Erythroblast (primary cell): Measurements from ENCODE around the gene VAPA.

Source experiments
- DNase-seq, 2 experiments: peaks; one replicate each; lab custom pipeline; 2025; lab: John Stamatoyannopoulos, UW
- GATA1 ChIP-seq: IDR thresholded peaks from 2 replicates; pipeline ENCODE4 v1.6.1; 2011; ENCODE audit warnings: low read depth, mild to moderate bottlenecking, control low read depth, low read length, moderate library complexity
- POLR2A ChIP-seq: IDR thresholded peaks from 2 replicates; pipeline ENCODE4 v1.6.1; 2011; ENCODE audit warnings: mild to moderate bottlenecking, low read length

VAPA gene

DNA sequence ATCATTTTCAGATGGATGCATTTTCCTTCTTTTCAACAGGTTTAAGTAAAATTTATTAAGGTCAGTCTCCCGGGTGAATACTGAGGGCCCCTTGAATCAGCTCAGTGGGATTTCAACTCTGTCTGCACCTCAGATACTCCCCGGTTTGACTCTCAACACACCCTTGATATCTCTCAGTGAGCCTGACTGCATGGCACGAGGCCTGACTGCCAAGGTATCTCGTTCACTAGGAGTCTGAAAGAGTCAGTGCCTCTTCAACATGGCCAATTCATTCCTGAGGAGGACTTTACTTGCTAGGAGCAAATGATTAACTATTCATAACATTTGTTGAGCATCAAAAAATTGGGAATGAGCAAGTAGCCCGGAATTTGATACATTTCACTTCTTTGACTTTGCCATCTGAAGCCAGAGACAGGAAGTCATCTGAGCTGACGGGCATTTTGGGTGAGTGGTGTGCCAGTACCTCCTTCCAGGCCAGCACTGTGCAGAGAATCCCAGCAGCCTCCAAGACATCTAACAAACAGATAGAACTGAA, 81.0 kb downstream of the VAPA start:
- DNase-seq: no peak
- TF ChIP-seq POLR2A (no peak), GATA1 (no peak)

DNA sequence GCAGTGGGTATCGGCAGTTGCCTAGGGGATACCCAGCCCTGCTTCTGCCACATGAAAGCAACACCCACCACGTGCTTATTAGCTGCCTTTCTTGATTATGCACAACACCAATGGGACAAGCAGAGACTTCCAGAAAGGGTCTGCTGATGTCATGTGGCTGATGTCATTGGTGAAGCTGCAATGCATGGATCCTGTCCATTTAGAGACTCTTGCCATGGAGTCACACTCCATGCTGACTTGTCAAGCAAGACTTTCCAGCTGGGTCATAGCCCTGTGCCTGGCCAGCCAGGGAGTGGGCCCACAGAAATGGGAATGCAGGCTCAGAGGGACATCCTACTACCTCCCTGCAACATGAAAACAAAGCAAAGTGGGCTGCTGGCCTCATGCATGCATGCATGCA, 81.8 kb downstream of the VAPA start:
- no peak for DNase-seq
- TF ChIP-seq POLR2A: no peak
- no peak for TF ChIP-seq GATA1

DNA sequence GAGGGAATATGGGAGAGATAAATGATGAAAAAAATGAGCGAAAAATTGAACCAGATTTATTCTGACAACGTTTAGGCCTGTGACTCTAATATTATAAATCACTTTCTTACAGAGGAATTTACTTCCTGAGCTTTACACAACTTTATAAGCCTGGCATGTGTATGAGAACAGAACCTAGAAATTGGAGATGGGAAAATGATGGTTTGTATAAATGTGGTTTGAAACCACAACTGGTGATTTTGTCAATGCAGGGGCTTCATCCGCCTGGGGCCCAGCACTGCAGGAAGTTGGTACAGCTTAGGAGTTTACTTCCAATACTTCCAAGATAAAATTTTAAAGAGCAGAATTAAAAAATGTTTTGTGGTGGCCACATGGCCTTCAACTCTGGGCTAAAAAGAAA, 82.3 kb downstream of the VAPA start:
- no peak for DNase-seq
- TF ChIP-seq POLR2A: no peak
- no peak for TF ChIP-seq GATA1

DNA sequence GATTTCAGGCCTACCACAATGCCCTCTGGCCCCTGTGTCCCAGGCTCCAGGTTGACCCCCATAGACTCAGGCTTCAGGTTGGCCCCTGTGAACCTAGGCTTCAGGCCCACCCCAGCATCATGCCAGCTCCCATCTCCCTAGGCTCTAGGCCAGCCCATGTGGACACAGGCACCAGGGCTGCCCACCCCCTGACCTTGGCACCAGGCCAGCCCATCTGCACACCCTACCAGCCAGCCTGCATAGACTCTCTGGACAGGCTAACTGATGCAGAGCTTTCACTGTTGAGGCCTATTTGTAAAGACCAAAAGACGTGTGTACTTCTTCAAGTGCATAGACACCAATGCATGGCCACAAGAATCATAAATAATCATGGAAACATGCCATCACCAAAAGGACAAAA, 83.9 kb downstream of the VAPA start:
- TF ChIP-seq GATA1 (no peak), POLR2A (no peak)
- no peak for DNase-seq

DNA sequence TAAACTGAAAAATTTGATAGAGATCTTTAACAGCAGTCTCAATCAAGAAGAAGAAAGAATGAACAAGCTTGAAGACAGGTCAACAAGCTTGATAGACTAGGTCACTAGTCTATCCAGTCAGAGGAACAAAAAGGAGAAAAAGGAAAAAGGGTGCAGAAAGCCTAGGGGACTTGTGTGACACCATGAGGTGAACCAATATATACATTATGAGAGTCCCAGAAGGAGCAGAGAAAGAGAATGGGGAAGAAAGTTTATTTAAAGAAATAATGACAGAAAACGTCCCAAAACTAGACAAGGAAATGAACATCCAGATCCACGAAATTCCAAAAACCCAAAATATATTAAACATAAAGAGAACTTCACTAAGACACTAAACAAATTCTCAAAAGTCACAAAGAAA, 84.5 kb downstream of the VAPA start:
- no peak for TF ChIP-seq POLR2A
- no peak for TF ChIP-seq GATA1
- no peak for DNase-seq

DNA sequence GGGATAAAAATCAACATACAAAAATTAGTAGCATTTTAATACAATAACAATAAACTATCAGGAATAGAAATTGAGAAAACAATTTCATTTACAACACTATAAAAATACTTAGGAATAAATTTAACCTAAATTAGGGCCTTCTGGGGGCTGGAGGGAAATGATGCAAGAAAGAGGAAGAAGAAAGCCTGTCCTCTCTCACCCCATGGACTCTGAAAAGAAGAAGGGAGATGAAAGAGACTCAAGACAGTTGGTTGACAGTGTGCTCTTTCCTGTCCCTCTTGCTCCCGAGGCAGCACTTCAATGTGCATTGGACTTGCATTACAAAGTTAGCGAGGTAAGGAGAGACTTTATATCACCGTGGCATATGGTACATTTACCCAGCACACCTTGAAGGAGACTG, 88.5 kb downstream of the VAPA start:
- no peak for DNase-seq
- TF ChIP-seq POLR2A (no peak), GATA1 (no peak)

DNA sequence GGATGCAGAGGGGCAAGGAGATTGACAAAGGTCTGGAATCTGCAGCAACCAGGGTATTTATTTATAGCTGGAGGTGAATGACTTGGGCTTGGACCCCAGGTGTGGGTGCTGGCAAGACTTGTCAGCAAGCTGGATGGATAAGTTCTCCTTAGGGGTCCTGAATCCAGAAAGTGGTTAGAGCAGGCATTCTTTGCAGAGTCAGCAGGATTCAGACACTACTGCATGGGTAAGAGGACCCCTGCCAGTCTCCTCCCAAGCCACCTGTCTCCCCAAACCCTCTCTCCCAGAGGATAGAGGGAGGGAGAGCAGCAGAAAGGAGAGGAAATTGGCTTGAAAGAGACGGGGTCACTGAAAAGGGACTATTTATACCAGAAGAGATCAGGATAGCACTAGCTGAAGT, 89.5 kb downstream of the VAPA start:
- DNase-seq: no peak

DNA sequence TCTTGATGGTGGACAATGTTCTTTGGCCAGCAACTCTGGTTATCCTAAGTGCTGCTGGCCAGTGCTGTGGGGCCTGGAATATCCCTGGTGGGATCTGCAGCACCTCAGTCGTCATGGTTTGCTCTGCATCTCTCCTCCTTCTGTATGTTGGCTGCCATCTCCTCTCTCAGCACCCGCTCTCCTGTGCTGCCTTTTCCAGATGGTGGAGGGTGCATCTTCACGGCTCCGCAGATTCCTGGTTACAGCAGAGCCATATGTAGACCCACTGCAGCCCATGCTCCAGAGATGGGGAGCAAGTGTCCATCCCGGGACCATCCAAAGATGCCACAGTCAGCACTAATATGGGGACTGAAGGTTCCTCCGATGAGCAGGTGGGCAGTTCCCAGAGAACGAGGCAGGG, 90.0 kb downstream of the VAPA start:
- TF ChIP-seq POLR2A (no peak), GATA1 (no peak)
- no peak for DNase-seq

More for the DNA sequence above, 89.5 kb downstream of the VAPA start:
- TF ChIP-seq POLR2A (no peak), GATA1 (no peak)

DNA sequence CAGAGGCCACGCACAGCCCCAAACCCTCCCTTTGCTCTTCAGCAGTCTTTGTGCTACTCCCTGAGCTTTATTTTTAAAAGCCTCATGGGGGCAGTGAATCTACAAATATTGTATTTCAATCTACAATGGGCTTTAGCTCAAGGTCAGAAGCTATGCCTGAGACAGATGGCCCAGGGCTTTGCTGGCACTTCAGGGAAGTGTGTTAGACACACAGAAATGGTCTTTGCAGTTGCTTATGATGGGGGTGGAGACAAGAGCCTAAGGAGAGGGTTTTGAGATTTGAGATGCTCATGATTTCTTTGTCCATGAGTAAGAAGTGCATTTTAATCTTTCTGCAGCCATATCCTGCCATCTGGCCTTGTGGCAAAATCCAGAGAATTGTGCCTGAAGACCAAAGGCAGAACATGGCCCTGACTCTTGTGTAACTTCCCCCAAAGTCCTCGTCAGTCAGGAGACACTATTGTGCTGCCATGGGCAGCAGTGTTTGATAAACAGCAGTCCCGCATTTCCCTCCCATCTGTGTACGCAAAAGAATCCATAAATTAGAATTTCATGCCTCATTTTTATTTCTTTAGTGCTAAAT, 92.6 kb downstream of the VAPA start:
- DNase-seq: no peak
- TF ChIP-seq GATA1 (no peak), POLR2A (no peak)

DNA sequence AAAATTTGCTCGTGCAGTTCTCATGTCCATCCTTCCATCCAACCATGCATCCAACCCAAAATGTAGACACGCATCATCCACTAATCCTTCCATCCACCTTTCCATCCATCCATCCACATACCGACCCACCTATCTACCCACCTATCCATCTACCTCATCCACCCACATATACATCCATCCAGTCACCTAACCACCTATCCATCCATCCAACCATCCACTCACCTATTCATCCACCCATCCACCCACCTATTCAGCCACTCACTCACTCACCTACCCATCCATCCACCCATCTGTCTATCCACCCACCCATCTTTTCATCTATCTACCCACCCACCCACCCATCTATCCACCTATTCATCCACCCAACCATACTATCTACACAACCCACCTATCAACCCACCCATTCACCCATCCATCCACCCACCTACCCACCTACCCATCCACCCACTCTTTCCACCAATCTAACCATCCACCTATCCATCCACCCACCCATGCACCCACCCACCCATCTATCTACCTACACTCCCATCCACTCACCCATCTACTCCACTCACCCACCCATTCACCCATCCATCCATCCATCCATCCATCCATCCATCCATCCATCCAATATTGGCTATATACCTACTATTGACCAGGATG, 94.3 kb downstream of the VAPA start:
- TF ChIP-seq POLR2A (no peak), GATA1 (no peak)
- DNase-seq: no peak
